Loucy (cell line): ENCODE results near the gene IFI30.

ENCODE experiments used
- EZH2phosphoT487 ChIP-seq: fragments of 200-600 bp; IDR thresholded peaks from 2 replicates; pipeline ENCODE4 v1.6.1; 2018; ENCODE audit warnings: antibody characterized with exemption, mild to moderate bottlenecking, moderate library complexity, borderline replicate concordance
- TF ChIP-seq, protein P1 (sequence below): fragments of 200-600 bp; sonication (generic); conservative IDR thresholded peaks from 2 replicates; pipeline ENCODE4 v1.5.1; 2014; ENCODE audit warnings: mild to moderate bottlenecking, antibody characterized with exemption, low read length

- TF ChIP-seq, protein P1, sequence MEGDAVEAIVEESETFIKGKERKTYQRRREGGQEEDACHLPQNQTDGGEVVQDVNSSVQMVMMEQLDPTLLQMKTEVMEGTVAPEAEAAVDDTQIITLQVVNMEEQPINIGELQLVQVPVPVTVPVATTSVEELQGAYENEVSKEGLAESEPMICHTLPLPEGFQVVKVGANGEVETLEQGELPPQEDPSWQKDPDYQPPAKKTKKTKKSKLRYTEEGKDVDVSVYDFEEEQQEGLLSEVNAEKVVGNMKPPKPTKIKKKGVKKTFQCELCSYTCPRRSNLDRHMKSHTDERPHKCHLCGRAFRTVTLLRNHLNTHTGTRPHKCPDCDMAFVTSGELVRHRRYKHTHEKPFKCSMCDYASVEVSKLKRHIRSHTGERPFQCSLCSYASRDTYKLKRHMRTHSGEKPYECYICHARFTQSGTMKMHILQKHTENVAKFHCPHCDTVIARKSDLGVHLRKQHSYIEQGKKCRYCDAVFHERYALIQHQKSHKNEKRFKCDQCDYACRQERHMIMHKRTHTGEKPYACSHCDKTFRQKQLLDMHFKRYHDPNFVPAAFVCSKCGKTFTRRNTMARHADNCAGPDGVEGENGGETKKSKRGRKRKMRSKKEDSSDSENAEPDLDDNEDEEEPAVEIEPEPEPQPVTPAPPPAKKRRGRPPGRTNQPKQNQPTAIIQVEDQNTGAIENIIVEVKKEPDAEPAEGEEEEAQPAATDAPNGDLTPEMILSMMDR, result no peak
- TF ChIP-seq EZH2phosphoT487, result no peak
Measured at GRCh38 chr19:18172331-18173053, 1.1 kb upstream of the IFI30 start.
